Stimulated activated CD8-positive, alpha-beta memory T cell treated with anti-CD3 and anti-CD28 coated beads, Interleukin-4, amount 100 ng/mL, for 1 hour (primary cell): ENCODE results near the gene SMARCAL1.
A peak's percentile ranks its signal among the peaks of the same experiment; 100 is the strongest.
"Not testable (repeated sequence)": the region's sequence is repeated elsewhere in the genome, so short reads cannot be mapped to it uniquely, and the experiment has no call there.

Source experiments
- DNase-seq, 2 donors: peaks; one replicate each; pipeline ENCODE4 v3.0.0-alpha.2; 2020; ENCODE audit warnings: low read depth in 2 of 2, low spot score in 1 of 2

SMARCAL1 gene

DNA sequence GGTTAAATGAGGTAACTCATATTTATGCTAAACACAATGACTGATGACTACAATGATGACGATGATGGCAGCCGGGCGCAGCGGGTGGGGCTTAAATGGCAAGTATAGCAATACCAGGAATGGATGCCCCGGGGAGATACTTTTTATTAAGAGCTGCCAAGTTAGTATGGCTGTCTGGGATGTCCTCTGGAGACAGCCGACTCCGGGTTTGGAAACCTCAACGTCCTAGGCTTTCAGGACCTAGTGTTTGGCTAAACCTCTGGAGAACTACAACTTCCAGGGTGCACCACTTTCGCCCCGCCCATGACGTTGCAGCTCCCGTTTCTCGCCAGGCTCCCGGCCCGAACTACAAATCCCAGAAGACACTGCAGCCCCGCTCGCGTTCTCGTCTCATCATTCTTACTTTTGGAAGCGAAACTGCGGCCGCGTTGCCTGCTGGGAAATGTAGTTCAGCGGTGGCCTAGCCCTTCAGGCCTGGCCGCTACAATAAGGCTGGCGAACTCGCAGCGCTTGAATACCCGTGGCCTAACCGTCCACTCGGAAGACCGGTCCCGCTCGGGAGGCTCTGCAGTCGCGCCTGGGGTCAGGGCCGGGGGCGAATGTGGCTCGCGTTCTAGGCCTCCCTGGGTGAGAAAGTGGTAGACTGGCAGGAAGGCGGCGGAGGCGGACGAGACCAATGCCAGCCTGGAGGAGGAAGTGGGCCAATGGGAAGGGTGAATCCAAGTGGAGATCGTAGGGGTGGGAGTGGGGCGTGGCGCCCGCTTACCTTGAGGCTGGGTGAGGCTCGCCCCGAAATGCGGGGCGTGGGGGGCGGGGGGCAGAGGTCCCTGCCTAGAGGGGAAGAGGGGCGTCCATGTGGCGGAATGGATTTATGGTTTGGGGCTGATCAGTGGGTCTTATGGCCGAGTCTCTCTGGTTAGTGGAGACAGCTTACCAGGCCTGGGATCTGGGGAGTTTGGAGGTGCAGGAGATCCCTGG is at the start of gene SMARCAL1:
TSS of gene SMARCAL1 (plus strand) at position 463 of the 978 bp plus-strand sequence. CDS start 2,221 bp downstream, outside the sequence.
- DNase-seq = peak; percentile 96 to 97

- no peak for DNase-seq
Measured at GRCh38 chr2:216362730-216363129, 49.6 kb upstream of the SMARCAL1 start.

DNA sequence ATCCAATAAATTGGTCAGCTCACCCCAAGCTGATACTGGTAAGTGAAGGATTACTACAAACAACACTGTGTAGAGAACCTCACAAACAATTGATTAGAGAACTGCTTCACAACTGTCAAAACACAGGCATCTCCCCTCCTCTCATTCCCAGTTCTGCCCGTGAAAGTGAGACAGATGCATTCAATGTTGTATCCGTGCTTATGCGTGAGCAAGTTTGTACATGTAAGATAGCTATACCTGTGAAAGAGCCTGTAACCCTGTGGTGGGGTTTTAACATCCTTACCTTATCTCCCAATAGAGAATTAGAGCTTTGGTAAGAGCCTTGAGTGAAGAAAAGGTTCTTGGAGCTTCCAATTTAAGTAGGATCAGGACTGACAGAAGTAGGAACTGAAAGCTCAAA is 49.1 kb upstream of the SMARCAL1 start:
- DNase-seq = no peak

DNA sequence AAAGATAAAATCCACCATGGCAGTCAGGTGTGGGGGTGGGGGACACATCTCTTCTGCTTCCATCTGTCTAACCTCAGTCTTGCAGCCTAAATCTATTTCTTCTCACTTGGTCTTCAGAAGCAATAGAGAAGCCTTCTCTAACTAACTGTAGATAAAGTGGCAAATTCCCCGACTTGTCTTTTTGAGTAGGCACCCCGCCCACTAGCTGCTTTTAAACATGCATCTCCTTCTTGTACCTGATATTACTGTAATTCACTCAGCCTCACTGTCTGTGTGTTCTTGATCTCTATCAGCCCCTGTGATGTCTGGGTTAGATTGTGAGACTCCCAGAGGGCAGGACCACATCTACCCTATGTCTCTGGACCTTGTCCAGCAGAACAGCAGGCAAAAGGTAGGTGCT is 46.8 kb upstream of the SMARCAL1 start:
- DNase-seq = no peak

- no peak for DNase-seq
Measured at GRCh38 chr2:216366777-216367471, 45.4 kb upstream of the SMARCAL1 start.

DNA sequence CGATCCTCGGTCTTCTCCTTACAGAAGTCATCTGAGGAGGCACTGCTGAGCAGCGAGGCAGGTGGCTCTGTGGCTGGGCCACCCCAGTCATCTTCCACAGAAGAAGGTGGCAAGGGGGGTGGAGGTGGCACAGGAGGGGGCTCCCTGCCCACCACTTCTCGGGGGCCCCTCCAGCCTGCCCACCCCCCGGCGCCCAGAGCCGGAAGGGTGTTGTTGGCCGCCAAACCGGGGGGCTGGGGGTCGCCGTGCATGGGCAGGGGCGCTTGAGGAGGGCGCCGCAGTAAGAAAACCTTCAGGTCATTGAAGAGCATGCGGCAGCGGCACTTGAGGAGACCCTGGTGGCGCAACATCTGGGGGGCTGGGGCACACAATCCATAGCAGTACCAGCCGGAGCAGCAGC is 42.5 kb upstream of the SMARCAL1 start:
- DNase-seq = no peak

DNA sequence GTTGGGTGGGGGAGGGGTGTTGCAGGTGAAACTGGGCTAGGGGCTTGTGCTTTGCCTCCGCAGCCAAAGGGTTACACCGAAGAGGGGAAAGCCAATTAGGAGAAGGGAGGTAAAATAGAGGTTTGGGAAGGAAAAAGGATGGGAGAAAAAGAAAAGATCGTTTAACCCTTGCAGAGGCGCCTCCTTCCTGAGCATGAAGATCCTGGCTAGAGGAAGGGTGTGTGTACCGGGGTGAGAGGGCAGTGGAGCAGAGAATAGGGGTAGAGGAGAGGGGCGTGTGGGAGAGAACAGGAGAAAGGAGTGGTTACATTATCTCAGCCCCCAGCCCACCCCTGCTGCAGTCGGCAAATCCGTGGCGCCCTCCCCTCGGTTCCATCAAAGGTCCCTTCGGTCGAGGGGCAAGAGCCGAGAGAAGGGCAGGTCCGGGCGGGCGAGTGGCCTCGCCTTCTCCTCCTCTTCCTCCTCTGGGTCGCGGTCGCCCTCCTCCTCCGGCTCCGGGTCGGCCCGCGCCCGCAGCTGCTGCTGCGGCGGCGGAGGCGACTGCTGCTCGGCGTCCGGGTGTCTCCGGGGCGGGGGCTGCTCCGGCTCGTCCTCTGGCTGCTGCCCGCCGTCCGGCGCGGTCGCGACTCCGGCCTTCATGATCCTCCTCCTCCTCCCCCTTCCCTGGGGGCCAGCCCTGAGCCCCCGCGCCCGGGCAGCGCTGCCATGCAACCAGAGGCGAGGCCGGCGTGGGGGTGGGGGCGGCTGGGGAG is 41.1 kb upstream of the SMARCAL1 start:
- DNase-seq = no peak

DNA sequence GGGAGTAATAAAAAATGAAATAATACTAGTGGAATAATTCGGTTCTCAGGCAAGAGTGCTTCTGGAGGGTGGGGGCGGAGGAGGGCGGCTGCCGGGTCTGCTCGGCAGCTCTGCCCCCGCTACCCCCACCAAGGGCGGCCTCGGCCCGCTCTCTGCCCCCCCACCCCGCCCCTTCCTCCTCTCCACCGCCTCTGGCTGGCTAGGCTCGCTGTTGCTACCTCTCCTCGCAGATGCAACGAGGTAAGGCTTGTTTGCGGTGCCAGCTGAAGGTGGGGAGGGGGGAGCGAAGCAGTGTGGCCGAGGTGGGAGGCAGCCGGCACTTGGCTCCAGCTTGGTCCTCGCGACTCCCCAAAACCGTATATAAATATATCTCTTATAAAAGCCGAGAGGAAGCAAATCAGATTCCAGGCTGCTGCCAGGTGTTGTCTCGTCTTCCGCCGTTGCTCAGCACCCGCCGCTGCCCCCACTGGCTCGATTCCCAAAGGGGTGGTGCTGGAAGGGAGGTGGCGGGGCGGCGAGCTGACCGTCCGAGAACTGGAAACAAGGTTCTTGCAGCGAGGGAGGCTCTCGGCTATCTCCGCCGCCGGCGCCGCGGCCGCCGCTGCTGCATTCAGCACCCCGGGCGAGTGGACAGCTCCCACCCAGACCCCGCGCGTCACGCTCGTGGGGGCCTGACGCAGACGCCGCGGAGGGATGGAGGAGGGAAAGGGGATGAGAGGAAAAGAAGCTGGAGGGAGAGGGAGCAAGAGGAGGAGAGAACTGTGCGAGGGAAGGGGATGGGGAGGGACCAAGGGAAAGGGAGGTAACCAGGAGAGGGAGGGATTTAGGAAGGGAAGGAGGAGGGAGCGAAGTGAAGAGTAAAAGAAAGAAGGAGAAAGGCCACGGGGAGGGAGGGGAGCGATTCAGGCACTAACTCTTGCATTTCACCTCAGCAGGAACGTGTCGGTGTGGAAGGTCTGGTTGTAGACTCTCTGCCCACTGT is 40.3 kb upstream of the SMARCAL1 start, which contains the start of gene MARCHF4:
TSS of gene MARCHF4 (minus strand) at position 763 of the 982 bp plus-strand sequence. CDS start 2,223 bp downstream, outside the sequence.
- peak; percentile 26 to 48 for DNase-seq

DNA sequence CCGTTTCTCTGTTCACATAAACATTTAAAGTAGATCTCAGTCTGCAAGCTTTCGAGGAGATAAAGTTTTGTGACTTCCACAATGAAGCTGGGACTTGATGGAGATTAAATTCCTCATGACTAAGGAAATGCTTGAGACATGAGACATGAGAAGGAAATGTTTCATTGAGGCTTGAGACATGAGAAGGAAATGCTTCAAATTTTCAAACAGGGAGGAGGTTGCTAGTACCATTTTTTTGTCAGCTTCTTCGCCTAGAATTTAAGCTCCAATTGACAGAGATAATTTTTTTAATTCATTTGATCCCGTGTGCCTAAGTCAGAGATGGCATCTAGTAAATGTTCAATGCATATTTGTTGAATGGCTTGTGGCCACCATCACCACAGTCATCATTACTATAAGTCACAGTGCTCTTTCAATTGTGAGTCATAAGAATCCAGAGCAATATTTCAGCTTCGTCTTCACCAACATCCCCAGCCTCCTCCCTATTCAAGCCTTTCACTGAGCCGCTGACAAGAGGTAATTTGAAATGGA is 39.5 kb upstream of the SMARCAL1 start:
- no peak for DNase-seq

- no peak for DNase-seq
Measured at GRCh38 chr2:216373896-216374295, 38.4 kb upstream of the SMARCAL1 start.

DNA sequence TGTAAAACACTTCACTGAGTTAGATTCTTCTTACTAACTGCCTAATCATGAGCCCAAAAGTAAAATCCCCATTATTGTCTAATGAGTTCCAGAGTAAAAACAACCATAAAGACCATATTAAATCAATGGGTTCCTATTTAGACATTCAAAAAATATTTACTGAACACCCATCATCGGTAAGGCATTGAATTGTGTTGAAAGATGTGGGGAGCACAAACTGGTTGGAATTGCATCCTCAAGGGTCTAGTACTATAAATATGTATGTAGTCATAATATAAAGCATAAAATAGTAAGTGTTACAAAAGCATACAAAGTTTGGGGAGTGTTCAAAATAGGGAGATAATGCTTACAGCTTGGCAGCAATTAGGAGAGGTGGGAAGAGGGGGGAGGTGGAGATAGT is 37.0 kb upstream of the SMARCAL1 start:
- DNase-seq = no peak

DNA sequence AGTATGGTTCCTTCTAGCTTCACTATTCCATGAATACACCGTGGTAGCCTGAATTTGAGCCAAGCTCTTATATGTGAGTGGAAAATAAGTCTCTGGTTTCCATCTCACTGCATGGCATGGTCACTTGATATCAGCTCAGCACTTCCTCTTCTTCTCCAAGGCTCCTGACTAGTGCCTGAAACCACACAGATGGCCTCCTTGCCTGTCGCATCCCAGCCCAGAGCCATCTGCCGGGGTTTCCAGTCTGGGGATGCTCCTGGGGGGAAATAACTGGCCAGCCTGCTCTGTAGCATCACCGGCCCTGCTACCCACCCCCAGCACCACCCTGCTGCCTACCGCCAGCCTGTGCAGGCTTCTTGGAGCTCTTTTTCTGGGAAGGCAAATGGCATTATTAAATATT is 32.3 kb upstream of the SMARCAL1 start:
- no peak for DNase-seq

- not testable (repeated sequence) for DNase-seq
Measured at GRCh38 chr2:216384409-216384808, 27.9 kb upstream of the SMARCAL1 start.

GRCh38 chr2:216385478-216385877 is 26.8 kb upstream of the SMARCAL1 start:
- no peak for DNase-seq

GRCh38 chr2:216387262-216387661 is 25.0 kb upstream of the SMARCAL1 start:
- no peak for DNase-seq

DNA sequence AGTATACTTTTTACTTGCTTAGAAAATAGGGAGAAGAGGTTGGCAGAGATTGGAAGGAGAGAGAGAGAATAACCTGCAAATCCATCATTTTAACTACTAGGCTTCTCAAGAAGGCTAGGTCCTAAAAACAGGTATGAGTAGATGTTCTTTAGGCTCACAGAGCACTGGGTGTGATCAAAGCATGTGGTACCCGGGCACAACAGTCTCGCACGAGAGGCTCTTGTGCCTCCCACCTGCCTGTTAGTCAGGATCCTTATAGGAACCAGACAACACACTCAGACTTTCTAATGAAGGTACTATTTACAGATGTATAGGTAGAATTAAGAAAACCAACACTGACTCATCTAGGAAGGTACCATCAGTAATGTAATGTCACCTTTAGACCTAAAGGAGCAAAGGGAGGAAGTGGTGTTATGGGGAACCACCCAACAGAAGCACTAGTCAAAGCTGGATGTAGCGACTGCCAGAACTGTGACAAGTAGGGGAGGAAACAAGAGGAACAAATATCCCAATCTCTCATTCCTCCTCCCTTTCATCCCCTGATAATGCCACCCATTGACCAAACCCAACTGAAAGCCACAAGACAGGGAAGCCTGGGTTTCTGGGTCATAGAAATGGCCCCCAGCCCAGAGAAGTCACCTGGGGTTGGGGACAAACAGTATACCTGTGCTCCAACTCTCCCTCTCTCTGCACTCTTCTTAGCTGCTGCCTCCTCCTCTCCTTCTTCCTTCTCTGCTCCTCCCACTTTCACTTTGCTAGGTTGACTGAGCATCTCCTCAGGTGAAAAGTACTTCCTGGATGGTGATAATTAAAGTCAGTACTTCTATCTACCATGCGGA is 24.0 kb upstream of the SMARCAL1 start:
- no peak for DNase-seq

DNA sequence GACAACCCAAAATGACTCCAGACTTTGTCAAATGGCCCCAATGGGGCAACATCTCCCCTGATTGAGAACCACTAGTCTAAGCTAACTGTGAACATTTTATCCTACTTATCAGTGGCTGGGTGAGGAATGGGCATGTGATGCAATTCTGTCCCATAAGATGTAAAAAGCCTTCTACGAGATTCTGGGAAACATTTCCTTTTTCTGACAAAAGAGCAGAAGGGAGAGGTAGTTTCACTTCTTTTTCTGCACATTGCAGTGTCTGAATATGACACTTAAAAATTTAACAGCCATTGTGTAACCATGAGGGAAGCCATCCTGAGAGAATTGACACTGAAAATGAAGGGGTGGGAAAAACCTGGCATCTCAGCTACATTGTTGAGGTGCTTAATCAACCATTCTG is 22.7 kb upstream of the SMARCAL1 start:
- DNase-seq = no peak

GRCh38 chr2:216391401-216391800 is 20.9 kb upstream of the SMARCAL1 start:
- DNase-seq = no peak

DNA sequence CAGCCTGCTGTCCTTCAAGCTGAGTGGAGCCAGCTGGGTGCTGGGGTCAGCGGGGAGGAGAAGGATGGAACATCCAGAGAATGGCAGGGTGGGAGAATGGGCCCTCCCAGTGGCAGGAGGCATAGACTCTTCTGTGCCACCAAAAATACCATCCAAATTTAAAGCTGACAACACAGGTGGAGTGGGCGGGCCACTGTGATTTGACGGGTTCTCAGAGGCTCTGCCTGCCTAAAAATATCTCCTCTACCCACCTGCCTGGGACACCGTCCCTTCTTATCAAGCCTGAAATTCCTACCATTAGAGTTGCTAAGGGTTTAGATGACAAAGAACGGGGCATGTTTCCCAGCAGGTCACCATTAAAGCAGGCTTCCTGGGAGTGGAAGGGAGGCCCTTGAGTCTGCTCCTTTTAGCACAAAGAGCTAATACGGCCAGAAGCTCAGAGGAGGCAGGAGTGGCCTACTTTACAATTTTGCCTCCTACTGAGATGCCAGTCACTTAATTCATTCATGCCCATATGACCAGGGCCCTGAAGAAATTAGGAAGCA is 20.2 kb upstream of the SMARCAL1 start:
- DNase-seq = no peak
